ENCODE measurements around the gene ABCA7. TPM values are rescaled to one million over a fixed set of nuclear protein-coding genes. Genes with fewer than 3 reads are reported as not detected.

ABCA7 gene
- total and polyA plus RNA-seq, 2 of the 8 experiments (the other 6 are each of a cell fraction or from before 2014, with no cell fraction given) = 10.4 to 25.6 TPM

- no peak overlapping the region for H3K4me3 ChIP-seq (ENCODE audit: extremely low read depth in 1 of 4, insufficient read depth in 2 of 4, low read depth in 3 of 4, low read length in 4 of 4)
- H3K9me3 ChIP-seq (ENCODE audit: insufficient read depth in 2 of 2, low read depth in 1 of 2, low read length in 1 of 2) = no peaks in the 10 kb centered on the region
- H2BK15ac ChIP-seq (ENCODE audit: low read length) = peak overlapping the region; percentile 29; the same call in 1 of the 2 replicates
- H3K36me3 ChIP-seq (ENCODE audit: control insufficient read depth in 2 of 4, insufficient read depth in 4 of 4, low read length in 3 of 4) = peaks cover 0 to 37% (median 8%) of the 10 kb centered on the region in 4 experiments; a peak in 4 of 8 replicates
- peak overlapping the region; percentile 47 for H4K5ac ChIP-seq (ENCODE audit: insufficient read length, low read depth, low read length)
- H2BK12ac ChIP-seq (ENCODE audit: low read depth, low read length) = peak overlapping the region; percentile 87; the same call in 1 of the 2 replicates
- no peak overlapping the region for H3K9ac ChIP-seq (replicated peaks in 1 of 4; ENCODE audit: extremely low read depth in 1 of 4, low read depth in 3 of 4, low read length in 3 of 4)
- H3K4ac ChIP-seq (replicated peaks; ENCODE audit: insufficient read length, low read depth, low read length) = no peak overlapping the region
- no peaks in the 10 kb centered on the region for H3K79me2 ChIP-seq (ENCODE audit: control insufficient read depth in 1 of 2, insufficient read depth in 2 of 2, low read length in 2 of 2)
- H3K27ac ChIP-seq (ENCODE audit: low read depth, low read length) = no peak overlapping the region
- no peak for TF ChIP-seq MAX (IDR thresholded peaks at IDR 0.05)
- TF ChIP-seq POLR2A (IDR thresholded peaks at IDR 0.05; ENCODE audit: control extremely low read depth in 1 of 2, low read depth in 2 of 2, low read length in 2 of 2) = no peak
- TF ChIP-seq POU5F1 (IDR thresholded peaks at IDR 0.05; ENCODE audit: low read depth, low read length) = no peak
- peaks cover 0 to 3% (median 2%) of the 10 kb centered on the region in 4 experiments; a peak in 5 of 7 replicates for H3K4me1 ChIP-seq (replicated peaks in 1 of 4; ENCODE audit: control insufficient read depth in 3 of 4, insufficient read depth in 4 of 4, low read length in 3 of 4)
- no peaks in the 10 kb centered on the region for H3K23me2 ChIP-seq (ENCODE audit: low read depth, low read length)
- no peak overlapping the region for H2BK120ac ChIP-seq (replicated peaks; ENCODE audit: low read depth, low read length)
- H4K91ac ChIP-seq (replicated peaks; ENCODE audit: insufficient read length, low read length) = peak overlapping the region; percentile 53
- H3K14ac ChIP-seq (ENCODE audit: insufficient read length) = no peak overlapping the region
- peaks cover 2 to 8% of the 10 kb centered on the region in 2 experiments for H4K20me1 ChIP-seq (replicated peaks in 1 of 2; ENCODE audit: control insufficient read depth in 1 of 2, insufficient read depth in 2 of 2, low read length in 2 of 2)
- no peak overlapping the region for H2AFZ ChIP-seq (ENCODE audit: low read length)
- DNase-seq (ENCODE audit: low read depth in 1 of 2, low spot score in 2 of 2) = no peak
- ChIA-PET POLR2A (ENCODE audit: partially characterized antibody) (interaction anchor here (0.9 to 3.1 kb wide), 7 partner anchors 9 to 115 kb away, joined by 3 to 24 read pairs (median 5); partner anchors contain the start of gene GPX4), CTCF (ENCODE audit: partially characterized antibody) (interaction anchor here (0.6 to 3.7 kb wide), 38 partner anchors 7 to 190 kb away, joined by 3 to 27 read pairs (median 6); partner anchors contain the start of gene SBNO2)
- H3K56ac ChIP-seq (replicated peaks; ENCODE audit: insufficient read length, low read depth, low read length) = no peak overlapping the region
- no peak overlapping the region for H3K23ac ChIP-seq (ENCODE audit: insufficient read length)
- H2BK5ac ChIP-seq (ENCODE audit: low read depth, low read length) = no peak overlapping the region; the same call in 1 of the 2 replicates
- no peak overlapping the region for H2BK20ac ChIP-seq (ENCODE audit: low read length)
- no peak overlapping the region for H3K4me2 ChIP-seq (ENCODE audit: insufficient read depth in 1 of 2, low read depth in 2 of 2, low read length in 2 of 2)
- H3K18ac ChIP-seq (ENCODE audit: extremely low read depth, low read length) = no peak overlapping the region
- H3K27me3 ChIP-seq (replicated peaks in 1 of 4; ENCODE audit: control insufficient read depth in 3 of 4, extremely low read depth in 1 of 4, insufficient read depth in 3 of 4, low read length in 3 of 4) = no peaks in the 10 kb centered on the region
- H3K79me1 ChIP-seq (ENCODE audit: low read depth, low read length) = no peaks in the 10 kb centered on the region
- WGBS, 2 experiments (ENCODE audit: extremely low coverage in 1 of 2, insufficient coverage in 1 of 2, insufficient read length in 1 of 2, insufficient replicate concordance in 2 of 2, low coverage in 1 of 2, low lambda C conversion rate in 2 of 2, missing lambda C conversion rate in 1 of 2) = 92% methylated on average over 26 of the region's 71 CpGs; no CpG with 5 or more reads in 1 of the 2 experiments
- H2AK5ac ChIP-seq (ENCODE audit: low read depth, low read length) = no peak overlapping the region
- FAIRE-seq = no peak
- H4K8ac ChIP-seq (ENCODE audit: extremely low read depth, insufficient read depth, low read length) = peak overlapping the region; percentile 78
These were observed 72.5 kb downstream of the ABCA7 start for GRCh38 chr19:1112268-1113029.
